SK-N-SH treated with all-trans-retinoic acid at 6 μM for 48 hours (cell line): ENCODE data around the gene DSEL.

ENCODE experiments used
- ATAC-seq: fragments of 200-7000 bp; cut with Tn5 transposase; 3 replicates; pipeline ENCODE4 v1.9.1; 2020; ENCODE audit warnings: mild to moderate bottlenecking, moderate library complexity
- ARNTL ChIP-seq: fragments of 450-650 bp; formaldehyde crosslinking; IDR thresholded peaks from 2 replicates; pipeline ENCODE4 v1.5.0; 2020; ENCODE audit warnings: low read depth, mild to moderate bottlenecking, moderate library complexity, borderline replicate concordance
- CREB5 ChIP-seq: fragments of 250-450 bp; sonication (Bioruptor Pico); IDR thresholded peaks from 2 replicates; pipeline ENCODE4 v1.5.1; 2020; ENCODE audit warnings: low read depth, mild to moderate bottlenecking, moderate library complexity
- CSDC2 ChIP-seq: fragments of 250-450 bp; sonication (Bioruptor Pico); IDR thresholded peaks from 2 replicates; pipeline ENCODE4 v1.5.0; 2020; ENCODE audit warnings: mild to moderate bottlenecking, moderate library complexity
- CSRNP3 ChIP-seq: fragments of 250-450 bp; sonication (Bioruptor Pico); IDR thresholded peaks from 2 replicates; pipeline ENCODE4 v1.5.1; 2021; ENCODE audit warnings: mild to moderate bottlenecking, moderate library complexity
- GLIS3 ChIP-seq: fragments of 250-450 bp; sonication (Bioruptor Pico); IDR thresholded peaks from 2 replicates; pipeline ENCODE4 v1.5.0; 2020; ENCODE audit warnings: mild to moderate bottlenecking, moderate library complexity
- OSR1 ChIP-seq: fragments of 250-450 bp; sonication (Bioruptor Pico); IDR thresholded peaks from 2 replicates; pipeline ENCODE4 v1.8.0; 2022; ENCODE audit warnings: moderate library complexity, mild to moderate bottlenecking, inconsistent platforms
- PATZ1 ChIP-seq: fragments of 250-450 bp; sonication (Bioruptor Pico); IDR thresholded peaks from 2 replicates; pipeline ENCODE4 v1.8.0; 2020; ENCODE audit warnings: mild to moderate bottlenecking, moderate library complexity, borderline replicate concordance
- POU6F1 ChIP-seq: fragments of 250-450 bp; sonication (Bioruptor Pico); IDR thresholded peaks from 2 replicates; pipeline ENCODE4 v1.8.0; 2021; ENCODE audit warnings: low read depth, mild to moderate bottlenecking, moderate library complexity, borderline replicate concordance
- PPARA ChIP-seq: fragments of 250-450 bp; sonication (Bioruptor Pico); IDR thresholded peaks from 2 replicates; pipeline ENCODE4 v1.5.0; 2020; ENCODE audit warnings: mild to moderate bottlenecking, borderline replicate concordance
- SNAI2 ChIP-seq: fragments of 250-450 bp; sonication (Bioruptor Pico); IDR thresholded peaks from 2 replicates; pipeline ENCODE4 v1.5.0; 2020; ENCODE audit warnings: mild to moderate bottlenecking, moderate library complexity
- TCF4 ChIP-seq: fragments of 250-450 bp; sonication (Bioruptor Pico); IDR thresholded peaks from 2 replicates; pipeline ENCODE4 v1.8.0; 2021; ENCODE audit warnings: mild to moderate bottlenecking, moderate library complexity, borderline replicate concordance
- TOX ChIP-seq: fragments of 250-450 bp; sonication (Bioruptor Pico); IDR thresholded peaks from 2 replicates; pipeline ENCODE4 v1.8.0; 2021; ENCODE audit warnings: mild to moderate bottlenecking, moderate library complexity, borderline replicate concordance
- TSHZ2 ChIP-seq: fragments of 250-450 bp; sonication (Bioruptor Pico); IDR thresholded peaks from 2 replicates; pipeline ENCODE4 v1.5.0; 2020; ENCODE audit warnings: mild to moderate bottlenecking, moderate library complexity
- ZC3H10 ChIP-seq: fragments of 250-450 bp; sonication (Bioruptor Pico); IDR thresholded peaks from 2 replicates; pipeline ENCODE4 v1.5.1; 2021; ENCODE audit warnings: mild to moderate bottlenecking, moderate library complexity
- ZFP3 ChIP-seq: fragments of 250-450 bp; sonication (Bioruptor Pico); IDR thresholded peaks from 2 replicates; pipeline ENCODE4 v1.5.0; 2020; ENCODE audit warnings: mild to moderate bottlenecking, moderate library complexity
- ZFP30 ChIP-seq: fragments of 450-650 bp; formaldehyde crosslinking; IDR thresholded peaks from 2 replicates; pipeline ENCODE4 v1.5.0; 2022; ENCODE audit warnings: mild to moderate bottlenecking, moderate library complexity
- ZNF565 ChIP-seq: fragments of 450-650 bp; formaldehyde crosslinking; conservative IDR thresholded peaks from 2 replicates; pipeline ENCODE4 v1.5.0; 2020; ENCODE audit warnings: low read depth, mild to moderate bottlenecking, moderate library complexity
- ZNF70 ChIP-seq: fragments of 450-650 bp; formaldehyde crosslinking; IDR thresholded peaks from 2 replicates; pipeline ENCODE4 v1.5.0; 2020; ENCODE audit warnings: mild to moderate bottlenecking, moderate library complexity
- ZNF8 ChIP-seq: fragments of 450-650 bp; formaldehyde crosslinking; IDR thresholded peaks from 2 replicates; pipeline ENCODE4 v1.5.0; 2020; ENCODE audit warnings: mild to moderate bottlenecking, moderate library complexity

Gene DSEL

GRCh38 chr18:67549946-67550345 lies 33.4 kb upstream of the DSEL start (continued):
- TF ChIP-seq TSHZ2 (CRISPR knock-in tag) (no peak), ZC3H10 (no peak), SNAI2 (no peak), ZFP3 (CRISPR knock-in tag) (no peak), ZNF70 (no peak)

- no peak for ATAC-seq
- TF ChIP-seq ARNTL (CRISPR knock-in tag) (no peak), OSR1 (CRISPR knock-in tag) (no peak), TOX (CRISPR knock-in tag) (no peak), CREB5 (no peak), CSRNP3 (no peak)
Observed at GRCh38 chr18:67545681-67546080, 29.2 kb upstream of the DSEL start.

GRCh38 chr18:67540559-67540958 lies 24.0 kb upstream of the DSEL start:
- ATAC-seq: no peak

More at GRCh38 chr18:67540559-67540958, 24.0 kb upstream of the DSEL start:
- TF ChIP-seq ZNF8: no peak
- TF ChIP-seq ZNF565: no peak
- no peak for TF ChIP-seq TCF4 (CRISPR knock-in tag)
- TF ChIP-seq ZFP3 (CRISPR knock-in tag): no peak
- TF ChIP-seq GLIS3: no peak
- TF ChIP-seq PPARA (CRISPR knock-in tag): no peak
- no peak for TF ChIP-seq ZNF70
- TF ChIP-seq CSRNP3: no peak
- no peak for TF ChIP-seq ARNTL (CRISPR knock-in tag)
- TF ChIP-seq OSR1 (CRISPR knock-in tag): no peak
- no peak for TF ChIP-seq ZFP30 (CRISPR knock-in tag)
- TF ChIP-seq POU6F1: no peak
- no peak for TF ChIP-seq TSHZ2 (CRISPR knock-in tag)
- TF ChIP-seq PATZ1 (CRISPR knock-in tag): no peak
- no peak for TF ChIP-seq CSDC2 (CRISPR knock-in tag)
